Globus pallidus (tissue), 1 donor: ENCODE data around the gene PCMT1.
A peak's percentile ranks its signal among the peaks of the same experiment; 100 is the strongest.
"Not testable (repeated sequence)": the region's sequence is repeated elsewhere in the genome, so short reads cannot be mapped to it uniquely, and the experiment has no call there.

Experiments used
- DNase-seq: peaks from one replicate; pipeline ENCODE4 v3.0.0-alpha.2; 2015; ENCODE audit warnings: low spot score

Gene PCMT1

DNA sequence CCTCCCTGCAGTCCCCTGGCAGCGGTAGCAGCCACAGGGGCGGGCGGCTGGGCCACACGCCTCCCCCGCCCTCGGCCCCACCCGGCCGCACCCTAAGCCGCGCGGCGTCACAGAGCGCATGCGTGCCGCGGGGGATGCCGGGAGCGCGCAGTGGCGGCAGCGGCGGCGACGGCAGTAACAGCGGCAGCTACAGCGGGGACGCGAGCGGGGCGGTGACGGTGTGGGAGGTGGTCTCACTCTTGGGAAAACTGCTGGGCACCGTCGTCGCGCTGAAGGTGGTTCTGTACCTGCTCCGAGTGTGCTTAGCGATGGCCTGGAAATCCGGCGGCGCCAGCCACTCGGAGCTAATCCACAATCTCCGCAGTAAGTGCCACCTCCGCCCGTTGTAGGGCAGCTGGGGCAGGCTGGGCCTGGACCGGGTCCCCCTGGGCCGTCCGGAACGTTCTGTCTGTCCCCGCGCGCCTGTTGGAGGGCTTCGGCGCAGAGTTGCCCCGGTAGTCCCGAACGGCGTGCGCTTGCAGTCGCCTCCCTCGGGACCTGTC, at the start of gene PCMT1:
PCMT1 (plus strand) TSS at position 148 of the 542 bp plus-strand sequence; CDS start at position 309, 161 bp downstream.
- DNase-seq, result peak; percentile 91

DNA sequence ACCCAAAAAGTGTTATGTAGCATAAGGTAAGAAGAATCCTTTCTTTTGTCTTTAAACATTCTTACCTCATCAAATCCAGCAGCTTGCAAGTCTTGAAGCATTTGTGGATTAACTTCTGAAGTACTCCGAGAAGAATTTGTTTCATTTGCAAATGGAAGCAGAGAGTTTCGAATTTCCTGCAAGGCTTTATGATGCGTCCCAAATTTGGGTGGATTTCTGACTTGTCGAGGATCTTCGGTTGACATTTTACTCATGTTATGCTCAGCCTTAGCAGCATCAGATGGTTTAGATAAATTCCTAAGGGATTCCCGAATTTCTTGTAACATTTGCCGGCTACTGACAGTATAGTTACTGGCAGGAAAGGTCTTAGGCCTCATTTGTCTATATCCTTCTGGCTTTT, 47.8 kb upstream of the PCMT1 start:
- no peak for DNase-seq

DNA sequence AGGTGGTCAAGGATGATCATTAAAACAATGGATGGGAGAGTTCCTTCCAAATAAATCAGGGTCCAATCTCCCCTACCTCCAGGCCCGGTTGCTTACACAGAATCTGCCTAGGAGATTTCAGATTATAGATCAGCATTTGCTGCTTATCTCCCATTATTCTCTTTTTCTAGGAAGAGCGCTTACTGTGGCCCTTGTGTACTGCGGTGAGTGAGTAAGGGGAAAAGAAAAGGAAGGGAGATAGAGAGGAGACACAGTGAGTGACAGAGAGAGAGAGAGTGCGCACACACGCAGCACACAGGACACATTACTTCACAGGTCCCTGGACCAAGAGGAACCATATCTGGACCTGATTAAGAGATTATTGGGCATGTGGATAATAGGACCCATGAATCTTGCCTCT, 37.8 kb upstream of the PCMT1 start:
- no peak for DNase-seq

DNA sequence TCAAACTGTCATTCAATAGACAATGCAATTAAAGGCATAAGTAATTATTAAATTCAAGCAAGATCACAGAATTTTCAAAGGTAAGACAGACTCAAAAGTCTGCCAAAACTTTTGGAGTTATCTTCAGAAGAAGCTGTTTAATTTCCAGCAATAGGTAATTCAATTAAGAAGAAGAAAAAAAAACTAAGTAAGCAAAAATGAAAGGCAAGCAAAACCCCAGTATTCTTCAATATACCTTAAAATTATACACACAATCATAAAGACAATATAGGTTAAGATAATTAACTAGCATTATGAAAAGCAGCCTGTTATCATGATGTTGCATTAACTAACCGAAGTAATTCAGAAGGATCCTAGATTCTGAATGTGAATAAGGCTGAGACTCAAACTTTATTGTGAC, 35.1 kb upstream of the PCMT1 start:
- no peak for DNase-seq

DNA sequence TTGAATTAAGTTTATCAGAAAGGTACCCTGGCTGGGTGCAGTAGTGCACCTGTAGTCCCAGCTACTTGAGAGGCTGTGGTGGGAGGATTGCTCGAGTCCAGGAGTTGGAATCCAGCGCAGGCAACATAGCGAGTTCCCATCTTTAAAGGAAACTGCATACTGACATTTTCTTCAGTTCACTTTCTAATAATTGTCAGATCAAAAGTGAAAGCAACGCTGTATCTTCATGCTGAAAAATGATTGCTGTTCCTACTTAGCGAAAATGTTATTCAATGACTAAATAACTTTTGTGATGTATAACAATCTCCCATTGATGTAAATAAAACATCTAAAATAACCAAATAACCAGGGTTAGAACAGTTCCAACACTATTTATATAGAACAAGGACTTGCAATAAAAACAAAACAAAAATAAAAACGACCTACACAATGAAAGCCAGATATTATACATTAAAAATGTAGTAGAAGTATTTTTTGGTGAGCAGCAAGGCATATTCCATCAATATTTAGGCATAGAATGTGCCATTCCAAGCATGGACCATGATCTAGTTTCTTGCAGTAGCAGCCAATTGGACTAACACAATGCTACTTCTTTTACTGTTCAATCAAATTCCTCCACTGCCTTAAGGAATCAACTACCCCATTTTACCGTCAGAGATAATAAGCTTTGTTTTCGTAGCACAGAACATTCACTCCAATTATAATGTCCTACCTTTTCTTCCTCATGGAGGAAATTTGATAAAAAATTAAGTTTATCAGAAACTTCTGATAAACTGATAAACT, 33.2 kb upstream of the PCMT1 start:
- DNase-seq, result no peak

DNA sequence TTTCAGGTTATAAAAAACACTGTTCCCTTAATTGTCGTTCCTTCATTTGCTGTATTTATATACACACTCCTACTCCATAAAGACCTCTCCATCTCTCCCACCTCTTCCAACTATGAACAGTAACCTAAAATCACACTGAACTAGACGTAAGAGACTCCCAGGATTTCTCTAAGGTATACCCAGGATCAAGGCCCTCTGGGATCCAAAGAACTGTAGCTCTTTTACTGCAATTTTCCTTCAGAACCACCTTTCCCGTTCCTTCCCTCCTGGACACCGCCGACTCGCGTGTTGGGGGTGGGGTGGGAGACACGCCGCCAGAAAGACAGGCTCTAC, 32.3 kb upstream of the PCMT1 start:
- no peak for DNase-seq

DNA sequence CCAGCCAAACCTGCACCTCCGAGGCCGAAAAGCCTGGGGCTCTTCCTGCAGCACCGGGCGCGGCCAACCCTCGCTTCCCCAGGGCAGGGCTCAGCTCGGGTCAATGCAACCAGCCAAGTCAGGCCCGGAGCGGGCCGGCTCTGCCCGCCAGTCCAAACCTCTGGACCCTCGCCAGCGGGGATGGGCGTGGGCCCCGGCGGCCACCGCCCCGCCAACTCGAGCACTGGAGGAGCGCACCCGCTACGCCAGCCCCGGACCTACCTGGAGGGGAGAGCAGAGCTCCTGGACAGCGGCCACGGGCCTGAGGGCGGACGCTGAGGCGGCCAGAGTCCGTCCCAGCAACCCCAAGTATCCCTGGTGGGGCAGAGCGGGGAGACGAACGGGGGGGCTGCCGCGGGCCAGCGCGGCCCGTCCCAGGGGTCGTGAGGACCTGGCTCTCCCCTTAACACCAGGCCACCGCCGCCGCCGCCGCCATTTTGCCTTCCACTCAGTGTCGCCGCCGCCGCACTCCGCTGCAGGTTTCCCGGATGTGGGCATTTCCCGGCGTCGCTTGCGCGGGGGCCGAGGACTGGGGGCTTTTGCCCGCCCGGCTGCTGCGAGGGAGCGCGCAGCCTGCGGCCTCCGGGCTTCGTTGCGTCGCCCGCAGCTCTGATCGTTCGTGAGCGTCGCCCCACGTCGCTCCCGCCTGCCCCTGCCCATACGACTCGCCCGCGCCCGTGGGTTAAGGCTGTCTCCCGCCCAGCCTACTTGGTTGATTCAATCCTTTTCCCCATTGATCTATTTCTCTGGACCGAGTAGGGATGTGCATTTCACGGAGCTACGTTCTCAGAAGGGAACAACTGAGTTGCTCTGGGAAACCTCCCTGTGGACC, 31.7 kb upstream of the PCMT1 start, which contains the start of gene LATS1:
LATS1 (minus strand) TSS at position 514 of the 871 bp plus-strand sequence. CDS start 15,975 bp downstream, outside the sequence.
- DNase-seq, result peak; percentile 82

DNA sequence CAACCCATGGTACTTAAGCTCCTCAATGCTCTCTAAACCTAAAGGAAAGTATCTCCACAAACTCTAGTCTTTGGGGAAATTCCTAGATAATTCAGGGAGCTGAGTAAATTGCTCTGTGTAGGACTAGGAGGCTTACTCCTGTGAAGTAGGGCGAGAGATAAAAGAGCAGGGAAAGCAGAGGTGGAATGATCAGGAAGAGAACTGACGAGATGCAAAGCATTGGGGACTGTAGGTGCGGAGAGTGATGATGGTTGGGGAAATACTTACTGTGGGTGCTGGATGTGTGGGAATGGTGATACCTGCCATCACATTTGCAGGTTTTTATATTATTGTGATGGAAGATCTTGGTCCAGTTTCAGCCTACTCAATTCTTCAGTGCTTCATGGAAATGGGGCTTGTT, 30.0 kb upstream of the PCMT1 start:
- no peak for DNase-seq

DNA sequence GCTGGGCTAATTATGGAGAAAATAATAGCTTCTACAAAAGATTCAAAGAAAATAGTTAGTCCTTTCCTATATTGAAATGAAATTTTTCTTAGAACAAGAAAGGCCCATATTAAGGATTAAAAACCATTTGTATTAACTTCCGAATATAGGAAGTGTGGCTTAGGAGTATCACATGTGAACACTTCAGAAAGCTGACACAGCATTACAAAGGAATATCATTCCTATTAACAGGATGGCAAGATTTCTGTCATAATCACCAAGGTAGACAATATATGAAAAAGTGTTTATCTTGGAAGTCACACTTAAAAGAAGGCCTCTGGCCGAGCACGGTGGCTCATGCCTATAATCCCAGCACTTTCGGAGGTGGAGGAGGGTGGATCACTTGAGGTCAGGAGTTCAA, 26.3 kb upstream of the PCMT1 start:
- DNase-seq, result no peak

DNA sequence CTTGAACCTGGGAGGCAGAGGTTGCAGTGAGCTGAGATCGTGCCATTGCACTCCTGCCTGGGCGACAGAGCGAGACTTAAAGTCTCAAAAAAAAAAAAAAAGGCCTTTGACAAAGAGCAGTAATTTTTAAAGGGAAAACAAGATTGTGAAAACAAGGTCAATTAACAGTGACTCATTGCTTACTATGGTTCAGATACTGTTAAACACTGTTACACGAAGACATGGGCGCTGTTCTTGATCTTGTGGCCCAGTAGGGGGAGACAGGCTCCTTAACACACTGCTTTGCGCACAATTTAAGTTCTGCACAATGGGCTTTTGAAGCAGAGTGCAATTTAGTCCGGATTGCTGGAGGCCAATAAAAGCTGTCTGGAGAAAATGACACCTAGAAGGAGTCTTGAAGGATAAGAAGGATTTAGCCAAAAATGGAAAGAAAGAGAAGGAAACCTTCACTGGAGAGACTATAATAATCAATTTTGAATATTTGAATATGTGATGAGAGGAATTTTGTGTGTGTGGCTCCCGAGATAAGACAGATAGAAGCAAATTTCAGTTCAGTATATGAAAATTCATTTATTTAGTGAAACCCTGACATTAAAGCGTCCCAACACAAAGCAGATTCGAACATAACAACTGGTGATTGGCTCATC, 25.6 kb upstream of the PCMT1 start:
- peak; percentile 84 for DNase-seq

DNA sequence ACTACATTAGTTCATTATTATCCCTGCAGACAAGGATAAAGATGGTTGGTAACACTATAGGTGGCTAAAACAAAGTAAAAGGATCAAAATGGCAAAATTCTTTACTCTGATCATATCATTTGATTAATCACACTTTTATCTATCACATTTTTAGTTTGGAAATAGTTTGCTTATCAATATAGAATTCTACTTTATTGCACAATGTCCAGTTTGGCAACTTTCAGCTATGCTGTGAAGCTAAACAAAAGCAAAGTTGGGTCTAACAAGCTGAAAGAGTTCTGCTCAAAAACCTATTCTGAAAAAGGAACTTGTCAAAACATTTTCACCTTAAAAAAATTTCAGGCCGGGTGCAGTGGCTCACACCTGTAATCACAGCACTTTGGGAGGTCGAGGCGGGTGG, 23.8 kb upstream of the PCMT1 start:
- DNase-seq, result no peak

DNA sequence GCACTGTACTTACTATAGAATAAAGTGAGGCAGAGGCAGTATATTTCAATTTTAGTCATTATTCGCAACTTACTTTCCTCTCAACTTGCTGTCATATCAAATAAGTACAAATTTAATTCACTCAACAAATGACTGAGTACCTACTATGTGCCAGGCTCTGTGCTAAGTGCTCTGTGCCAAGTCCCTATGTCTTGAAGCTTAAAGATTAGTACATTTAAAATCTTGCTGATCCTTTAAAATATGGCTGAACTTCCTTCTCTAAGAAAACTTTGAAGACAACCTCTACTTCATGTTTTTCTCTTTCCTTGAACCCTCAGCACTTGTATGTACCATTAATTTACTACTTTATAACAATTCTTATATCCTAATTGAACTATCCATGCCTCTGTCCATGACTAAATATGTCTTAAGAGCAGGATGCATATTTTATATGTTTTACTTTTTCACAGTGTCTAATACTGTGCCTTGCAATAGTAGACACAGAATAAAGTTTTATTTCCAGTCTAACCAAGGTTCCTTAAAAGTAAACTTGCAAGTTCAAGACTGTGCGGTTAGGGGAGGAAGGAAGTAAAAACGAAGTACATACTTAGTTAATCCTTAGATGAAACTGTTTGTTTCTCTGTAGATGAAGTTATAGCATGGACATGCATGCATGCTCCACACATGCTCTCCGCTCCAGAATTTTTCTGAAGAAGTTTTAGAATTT, 21.6 kb upstream of the PCMT1 start:
- DNase-seq, result no peak

DNA sequence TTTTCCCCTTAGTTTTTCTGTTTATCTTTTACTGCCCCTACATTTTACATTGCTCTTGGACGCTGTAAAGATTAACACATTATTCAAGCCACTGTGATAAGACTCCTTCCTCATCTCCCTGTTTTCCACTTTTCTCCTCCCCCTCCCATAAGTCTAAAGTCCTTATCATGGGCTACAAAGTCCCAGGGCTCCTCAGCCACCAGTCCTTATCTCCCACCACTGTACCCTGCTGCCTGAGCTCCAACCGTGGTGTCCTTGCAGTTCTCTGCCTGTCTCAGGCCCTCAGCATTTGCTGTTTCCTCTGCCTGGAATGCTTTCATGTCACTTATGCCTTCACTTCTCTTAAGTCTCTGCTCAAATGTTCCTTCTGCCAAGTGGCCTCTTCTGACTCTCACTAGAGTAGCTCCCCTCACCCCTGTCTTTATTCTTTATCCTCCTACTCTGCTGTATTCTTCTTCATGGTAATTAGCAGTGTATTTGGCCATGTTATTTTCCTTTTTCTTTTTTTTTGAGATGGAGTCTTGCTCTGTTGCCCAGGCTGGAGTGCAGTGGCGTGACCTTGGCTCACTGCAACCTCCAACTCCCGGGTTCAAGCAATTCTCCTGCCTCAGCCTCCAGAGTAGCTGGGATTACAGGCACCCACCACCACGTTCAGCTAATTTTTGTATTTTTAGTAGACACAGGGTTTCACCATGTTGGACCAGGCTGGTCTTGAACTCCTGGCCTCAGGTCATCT, 20.9 kb upstream of the PCMT1 start:
- no peak for DNase-seq

DNA sequence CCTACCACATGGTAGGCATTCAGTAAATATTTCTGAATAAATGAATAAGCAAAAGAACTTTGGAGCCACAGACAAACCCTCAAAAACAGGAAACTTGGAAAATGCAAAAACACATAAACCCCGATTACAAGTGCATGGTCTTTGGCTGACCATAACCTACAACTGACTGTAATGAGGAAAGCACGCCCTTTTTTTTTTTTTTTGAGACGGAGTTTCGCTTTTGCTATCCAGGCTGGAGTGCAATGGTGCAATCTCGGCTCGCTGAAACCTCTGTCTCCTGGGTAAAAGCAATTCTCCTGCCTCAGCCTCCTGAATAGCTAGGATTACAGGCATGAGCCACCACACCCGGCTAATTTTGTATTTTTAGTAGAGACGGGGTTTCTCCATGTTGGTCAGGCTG, 19.7 kb upstream of the PCMT1 start:
- no peak for DNase-seq

DNA sequence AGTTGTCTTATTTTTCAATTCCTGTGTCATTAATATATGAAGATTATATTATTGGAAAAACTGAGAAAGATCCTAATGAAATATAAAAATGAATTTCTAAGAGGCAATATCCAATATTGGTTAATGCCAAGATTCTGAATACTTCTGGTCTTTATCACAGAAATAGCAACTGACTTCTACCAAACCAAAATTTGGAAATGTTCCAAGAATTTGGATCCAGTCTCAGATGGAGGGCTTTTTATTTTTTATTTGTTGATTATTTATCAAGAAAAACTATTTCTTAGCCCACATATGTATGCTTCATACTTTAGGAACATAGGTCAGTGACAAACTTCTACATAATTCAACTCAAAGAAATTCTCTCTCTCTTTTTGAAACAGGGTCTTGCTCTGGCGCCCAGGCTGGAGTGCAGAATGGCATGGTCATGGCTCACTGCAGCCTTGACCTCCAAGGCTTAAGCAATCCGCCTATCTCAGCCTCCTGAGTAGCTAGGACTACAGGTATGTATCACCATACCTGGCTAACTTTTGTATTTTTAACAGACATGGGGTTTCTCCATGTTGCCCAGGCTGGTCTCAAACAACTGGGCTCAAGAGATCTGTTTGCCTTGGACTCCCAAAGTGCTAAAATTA, 16.3 kb upstream of the PCMT1 start:
- DNase-seq, result no peak

DNA sequence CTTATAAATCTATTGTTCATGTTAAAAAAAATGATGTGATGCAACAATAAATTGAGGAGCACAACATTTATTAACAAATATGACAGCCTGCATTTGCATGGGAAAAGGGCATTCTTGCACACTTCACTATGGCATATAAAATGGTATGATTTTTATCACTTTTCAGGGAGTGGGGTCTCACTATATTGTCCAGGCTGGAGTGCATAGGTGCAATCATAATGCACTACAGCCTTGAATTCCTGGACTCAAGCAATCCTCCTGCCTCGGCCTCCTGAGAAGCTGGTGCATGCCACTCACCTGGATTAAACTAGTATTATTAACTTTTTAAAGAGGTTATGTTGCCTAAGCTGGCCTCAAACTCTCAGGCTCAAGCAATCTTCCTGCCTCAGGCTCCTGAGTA, 14.6 kb upstream of the PCMT1 start:
- no peak for DNase-seq

DNA sequence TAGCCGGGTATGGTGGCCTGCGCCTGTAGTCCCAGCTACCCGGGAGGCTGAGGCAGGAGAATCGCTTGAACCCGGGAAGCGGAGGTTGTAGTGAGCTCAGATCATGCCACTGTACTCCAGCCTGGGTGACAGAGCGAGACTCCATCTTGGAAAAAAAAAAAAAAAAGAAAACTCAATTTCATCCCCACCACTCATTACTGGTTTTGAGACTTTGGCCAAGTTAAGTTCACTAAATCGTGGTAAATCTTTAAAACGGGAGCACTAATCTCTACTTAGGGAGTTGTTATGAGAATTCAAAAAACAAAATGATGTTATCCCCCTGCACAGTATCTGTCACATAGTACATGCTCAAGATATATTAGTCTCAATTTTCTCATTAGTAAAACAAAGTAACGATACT, 4.3 kb upstream of the PCMT1 start:
- not testable (repeated sequence) for DNase-seq

DNA sequence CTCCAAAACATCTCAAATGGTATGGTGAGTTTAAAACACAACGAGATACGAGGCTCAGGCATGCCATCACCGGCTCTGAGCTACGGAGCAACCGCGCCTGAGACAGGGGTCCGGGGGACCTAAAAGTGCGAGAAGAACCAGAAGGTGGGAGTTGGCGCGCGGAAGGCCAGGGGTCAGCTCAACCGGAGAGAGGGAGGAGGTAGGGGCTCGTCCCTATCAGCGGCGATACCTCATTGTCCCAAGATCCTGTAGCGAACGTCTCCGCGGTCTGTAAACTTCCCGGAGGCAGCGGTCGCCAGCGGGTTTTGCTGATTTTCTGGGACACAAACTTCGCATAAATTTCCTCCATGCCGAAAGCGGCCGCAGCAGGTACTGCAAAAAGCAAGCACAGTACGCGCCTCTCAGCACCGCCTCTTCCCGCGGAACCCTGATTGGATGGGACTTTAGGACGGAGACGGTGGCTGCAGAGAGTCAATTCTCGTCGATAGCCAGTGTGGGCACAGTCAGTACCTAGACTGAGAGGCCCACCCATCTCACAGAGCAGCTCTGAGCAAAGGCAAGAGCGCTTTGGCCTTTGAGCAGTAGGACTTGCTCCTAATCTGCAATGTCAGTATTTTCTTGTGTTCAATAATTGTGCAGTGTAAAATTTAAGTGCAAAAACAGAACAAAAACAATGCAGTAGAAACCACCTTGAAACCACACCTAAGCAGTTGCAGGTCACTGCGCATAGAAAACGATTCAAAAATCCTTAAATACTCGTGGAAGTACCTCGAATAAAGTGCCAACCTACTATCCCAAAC, 3.2 kb upstream of the PCMT1 start, which contains the start of gene NUP43:
NUP43 (minus strand) TSS at position 383 of the 800 bp plus-strand sequence; CDS start at position 349, 34 bp downstream.
- DNase-seq, result peak; percentile 90

DNA sequence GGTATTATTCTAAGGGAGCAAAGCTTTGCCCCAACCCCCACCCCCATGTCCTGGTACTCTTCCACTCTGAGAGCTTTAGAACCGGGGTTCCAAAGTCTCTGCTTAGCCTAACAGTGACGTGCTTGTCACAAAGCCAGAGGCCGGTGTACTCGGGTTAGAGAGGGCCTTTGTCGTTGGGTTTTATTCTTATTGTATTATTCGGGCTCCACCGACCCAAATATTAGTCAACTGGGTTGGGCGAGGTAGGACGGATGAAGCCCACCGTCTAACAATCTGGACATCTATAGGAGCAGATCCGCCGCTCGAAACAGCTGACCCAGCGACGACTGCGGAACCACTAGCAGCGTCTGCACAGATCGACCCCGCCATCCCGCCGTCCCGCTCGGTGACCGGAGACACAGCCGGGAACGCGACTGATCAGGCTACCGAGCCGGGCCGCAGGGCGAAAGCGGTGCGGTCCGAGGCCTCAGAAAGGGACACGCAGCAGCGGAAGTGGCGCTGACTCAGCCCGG, 403 bp upstream of the PCMT1 start:
- DNase-seq, result not testable (repeated sequence)
